H1 (cell line): ENCODE data around the gene FBXO7. TPM values are rescaled to one million over a fixed set of nuclear protein-coding genes. Genes with fewer than 3 reads are reported as not detected.

Source experiments
- CHD2 ChIP-seq: IDR thresholded peaks from 2 replicates; pipeline ENCODE4 v1.6.1; 2012; ENCODE audit warnings: low read length, improper control_type of control experiment
- CREB1 ChIP-seq: IDR thresholded peaks from 2 replicates; pipeline ENCODE4 v1.6.1; 2012; ENCODE audit warnings: inconsistent platforms
- EZH2 ChIP-seq: fragments of 200-600 bp; sonication (generic); IDR thresholded peaks from 2 replicates; pipeline ENCODE4 v1.7.1; 2012; ENCODE audit warnings: low read depth, mild to moderate bottlenecking, moderate library complexity, low read length, inconsistent platforms; ENCODE audit not compliant: severe bottlenecking
- GTF2F1 ChIP-seq: IDR thresholded peaks from 2 replicates; pipeline ENCODE4 v1.6.1; 2012; ENCODE audit warnings: low read depth, low read length, improper control_type of control experiment, borderline replicate concordance
- HDAC2 ChIP-seq, 2 experiments: fragments of 300-600 bp in 1 of 2; sonication (generic) in 1 of 2; IDR thresholded peaks; 2 replicates each; pipeline ENCODE4 v1.6.1; 2011 to 2012; ENCODE audit warnings: low read depth in 2 of 2, low read length in 2 of 2, mild to moderate bottlenecking in 2 of 2, moderate library complexity in 2 of 2, borderline replicate concordance in 1 of 2, inconsistent platforms in 1 of 2
- MAFK ChIP-seq: IDR thresholded peaks from 2 replicates; pipeline ENCODE4 v1.6.1; 2012; ENCODE audit warnings: low read depth, mild to moderate bottlenecking, improper control_type of control experiment, low read length
- NANOG ChIP-seq: IDR thresholded peaks from 2 replicates; pipeline ENCODE4 v1.6.1; 2011; ENCODE audit warnings: low read length, low read depth, mild to moderate bottlenecking, inconsistent platforms; ENCODE audit not compliant: insufficient read depth, poor library complexity, severe bottlenecking
- RAD21 ChIP-seq, 2 experiments: IDR thresholded peaks in 1 of 2; conservative IDR thresholded peaks in 1 of 2; 2 replicates each; pipeline ENCODE4 v1.6.1; 2011; ENCODE audit warnings: low read depth in 2 of 2, low read length in 2 of 2, improper control_type of control experiment in 1 of 2, inconsistent platforms in 1 of 2, mild to moderate bottlenecking in 1 of 2, moderate library complexity in 1 of 2
- RXRA ChIP-seq: IDR thresholded peaks from 2 replicates; pipeline ENCODE4 v1.6.1; 2011; ENCODE audit warnings: low read depth, mild to moderate bottlenecking, low read length, moderate library complexity; ENCODE audit not compliant: insufficient read depth
- SIRT6 ChIP-seq: IDR thresholded peaks from one replicate; pipeline ENCODE4 v1.7.1; 2012; ENCODE audit warnings: low read length, inconsistent platforms
- YY1 ChIP-seq: IDR thresholded peaks from 2 replicates; pipeline ENCODE4 v1.6.1; 2011; ENCODE audit warnings: low read depth, mild to moderate bottlenecking, low read length
- polyA plus RNA-seq, 7 experiments: library from polyadenylated mRNA; depleted of rRNA in 3 of 7; stranded (reverse) in 5 of 7; unstranded in 2 of 7; fragments of >200 nt in 5 of 7; fragments of 200-250 nt in 2 of 7; gene quantifications; 1 replicate in 5 of 7; 2 replicates in 1 of 7; 4 replicates in 1 of 7; pipeline versions ENCODE4 v1.2.1 to v1.2.3, GENCODE V29; 2011 to 2013; ENCODE audit warnings: missing spikeins in 2 of 7, mixed read lengths in 2 of 7
- total RNA-seq: library from RNA; stranded (reverse); fragmentation: NEBNext Ultra II Directional; extraction: Animal tissue kit (Norgen Biotek cat#: 25700); gene quantifications from 2 replicates; pipeline ENCODE4 v1.2.1, GENCODE V29; 2021
- TF ChIP-seq, protein P1 (sequence below): fragments of 300-600 bp; sonication (generic); IDR thresholded peaks from 2 replicates; pipeline ENCODE4 v1.7.1; 2012; ENCODE audit warnings: low read length, moderate library complexity, mild to moderate bottlenecking, inconsistent platforms; ENCODE audit not compliant: insufficient replicate concordance

Gene FBXO7
- total and polyA plus RNA-seq, 2 of the 8 experiments (the other 6 are each of a cell fraction or from before 2014, with no cell fraction given) = 62.7 to 76.1 TPM

- TF ChIP-seq, protein P1, sequence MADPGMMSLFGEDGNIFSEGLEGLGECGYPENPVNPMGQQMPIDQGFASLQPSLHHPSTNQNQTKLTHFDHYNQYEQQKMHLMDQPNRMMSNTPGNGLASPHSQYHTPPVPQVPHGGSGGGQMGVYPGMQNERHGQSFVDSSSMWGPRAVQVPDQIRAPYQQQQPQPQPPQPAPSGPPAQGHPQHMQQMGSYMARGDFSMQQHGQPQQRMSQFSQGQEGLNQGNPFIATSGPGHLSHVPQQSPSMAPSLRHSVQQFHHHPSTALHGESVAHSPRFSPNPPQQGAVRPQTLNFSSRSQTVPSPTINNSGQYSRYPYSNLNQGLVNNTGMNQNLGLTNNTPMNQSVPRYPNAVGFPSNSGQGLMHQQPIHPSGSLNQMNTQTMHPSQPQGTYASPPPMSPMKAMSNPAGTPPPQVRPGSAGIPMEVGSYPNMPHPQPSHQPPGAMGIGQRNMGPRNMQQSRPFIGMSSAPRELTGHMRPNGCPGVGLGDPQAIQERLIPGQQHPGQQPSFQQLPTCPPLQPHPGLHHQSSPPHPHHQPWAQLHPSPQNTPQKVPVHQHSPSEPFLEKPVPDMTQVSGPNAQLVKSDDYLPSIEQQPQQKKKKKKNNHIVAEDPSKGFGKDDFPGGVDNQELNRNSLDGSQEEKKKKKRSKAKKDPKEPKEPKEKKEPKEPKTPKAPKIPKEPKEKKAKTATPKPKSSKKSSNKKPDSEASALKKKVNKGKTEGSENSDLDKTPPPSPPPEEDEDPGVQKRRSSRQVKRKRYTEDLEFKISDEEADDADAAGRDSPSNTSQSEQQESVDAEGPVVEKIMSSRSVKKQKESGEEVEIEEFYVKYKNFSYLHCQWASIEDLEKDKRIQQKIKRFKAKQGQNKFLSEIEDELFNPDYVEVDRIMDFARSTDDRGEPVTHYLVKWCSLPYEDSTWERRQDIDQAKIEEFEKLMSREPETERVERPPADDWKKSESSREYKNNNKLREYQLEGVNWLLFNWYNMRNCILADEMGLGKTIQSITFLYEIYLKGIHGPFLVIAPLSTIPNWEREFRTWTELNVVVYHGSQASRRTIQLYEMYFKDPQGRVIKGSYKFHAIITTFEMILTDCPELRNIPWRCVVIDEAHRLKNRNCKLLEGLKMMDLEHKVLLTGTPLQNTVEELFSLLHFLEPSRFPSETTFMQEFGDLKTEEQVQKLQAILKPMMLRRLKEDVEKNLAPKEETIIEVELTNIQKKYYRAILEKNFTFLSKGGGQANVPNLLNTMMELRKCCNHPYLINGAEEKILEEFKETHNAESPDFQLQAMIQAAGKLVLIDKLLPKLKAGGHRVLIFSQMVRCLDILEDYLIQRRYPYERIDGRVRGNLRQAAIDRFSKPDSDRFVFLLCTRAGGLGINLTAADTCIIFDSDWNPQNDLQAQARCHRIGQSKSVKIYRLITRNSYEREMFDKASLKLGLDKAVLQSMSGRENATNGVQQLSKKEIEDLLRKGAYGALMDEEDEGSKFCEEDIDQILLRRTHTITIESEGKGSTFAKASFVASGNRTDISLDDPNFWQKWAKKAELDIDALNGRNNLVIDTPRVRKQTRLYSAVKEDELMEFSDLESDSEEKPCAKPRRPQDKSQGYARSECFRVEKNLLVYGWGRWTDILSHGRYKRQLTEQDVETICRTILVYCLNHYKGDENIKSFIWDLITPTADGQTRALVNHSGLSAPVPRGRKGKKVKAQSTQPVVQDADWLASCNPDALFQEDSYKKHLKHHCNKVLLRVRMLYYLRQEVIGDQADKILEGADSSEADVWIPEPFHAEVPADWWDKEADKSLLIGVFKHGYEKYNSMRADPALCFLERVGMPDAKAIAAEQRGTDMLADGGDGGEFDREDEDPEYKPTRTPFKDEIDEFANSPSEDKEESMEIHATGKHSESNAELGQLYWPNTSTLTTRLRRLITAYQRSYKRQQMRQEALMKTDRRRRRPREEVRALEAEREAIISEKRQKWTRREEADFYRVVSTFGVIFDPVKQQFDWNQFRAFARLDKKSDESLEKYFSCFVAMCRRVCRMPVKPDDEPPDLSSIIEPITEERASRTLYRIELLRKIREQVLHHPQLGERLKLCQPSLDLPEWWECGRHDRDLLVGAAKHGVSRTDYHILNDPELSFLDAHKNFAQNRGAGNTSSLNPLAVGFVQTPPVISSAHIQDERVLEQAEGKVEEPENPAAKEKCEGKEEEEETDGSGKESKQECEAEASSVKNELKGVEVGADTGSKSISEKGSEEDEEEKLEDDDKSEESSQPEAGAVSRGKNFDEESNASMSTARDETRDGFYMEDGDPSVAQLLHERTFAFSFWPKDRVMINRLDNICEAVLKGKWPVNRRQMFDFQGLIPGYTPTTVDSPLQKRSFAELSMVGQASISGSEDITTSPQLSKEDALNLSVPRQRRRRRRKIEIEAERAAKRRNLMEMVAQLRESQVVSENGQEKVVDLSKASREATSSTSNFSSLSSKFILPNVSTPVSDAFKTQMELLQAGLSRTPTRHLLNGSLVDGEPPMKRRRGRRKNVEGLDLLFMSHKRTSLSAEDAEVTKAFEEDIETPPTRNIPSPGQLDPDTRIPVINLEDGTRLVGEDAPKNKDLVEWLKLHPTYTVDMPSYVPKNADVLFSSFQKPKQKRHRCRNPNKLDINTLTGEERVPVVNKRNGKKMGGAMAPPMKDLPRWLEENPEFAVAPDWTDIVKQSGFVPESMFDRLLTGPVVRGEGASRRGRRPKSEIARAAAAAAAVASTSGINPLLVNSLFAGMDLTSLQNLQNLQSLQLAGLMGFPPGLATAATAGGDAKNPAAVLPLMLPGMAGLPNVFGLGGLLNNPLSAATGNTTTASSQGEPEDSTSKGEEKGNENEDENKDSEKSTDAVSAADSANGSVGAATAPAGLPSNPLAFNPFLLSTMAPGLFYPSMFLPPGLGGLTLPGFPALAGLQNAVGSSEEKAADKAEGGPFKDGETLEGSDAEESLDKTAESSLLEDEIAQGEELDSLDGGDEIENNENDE = no peak
- no peak for TF ChIP-seq SIRT6
- TF ChIP-seq GTF2F1 = no peak
- TF ChIP-seq MAFK = no peak
- no peak for TF ChIP-seq CREB1
- no peak for TF ChIP-seq NANOG
- no peak for TF ChIP-seq CHD2
- TF ChIP-seq EZH2 = no peak
- no peak for TF ChIP-seq YY1
- TF ChIP-seq RAD21 (IDR thresholded peaks at IDR 0.05 in 1 of 2, conservative IDR thresholded peaks at IDR 0.05 in 1 of 2; ENCODE audit: low read depth in 2 of 2, low read length in 2 of 2) = no peak
- TF ChIP-seq RXRA = no peak
- no peak for TF ChIP-seq HDAC2 (IDR thresholded peaks at IDR 0.05; ENCODE audit: borderline replicate concordance in 1 of 2, low read depth in 2 of 2, low read length in 2 of 2)
Measured at GRCh38 chr22:32482708-32483107, 8.1 kb downstream of the FBXO7 start (continued).
